Neural cell (in vitro differentiated cells): Measurements from ENCODE around the gene NAGS. TPM values are rescaled to one million over a fixed set of nuclear protein-coding genes. Genes with fewer than 3 reads are reported as not detected.

Experiments
- H2AFZ ChIP-seq: fragments of 200-600, 300-800 bp; sonication (generic), shearing (Covaris generic); 2 replicates; pipeline ENCODE4 v1.6.0; 2014; ENCODE audit warnings: low read depth, mild to moderate bottlenecking, antibody characterized with exemption, low read length, moderate library complexity
- H3F3A ChIP-seq: fragments of 200-600 bp; shearing (Covaris generic); 2 replicates; pipeline ENCODE4 v1.6.1; 2016; ENCODE audit warnings: mild to moderate bottlenecking, moderate library complexity, mixed read lengths, antibody characterized with exemption, low read length; ENCODE audit not compliant: insufficient read depth, poor library complexity, severe bottlenecking
- H3K27ac ChIP-seq: fragments of 200-600, 300-800 bp; sonication (generic), shearing (Covaris generic); 2 replicates; pipeline ENCODE4 v1.5.1; 2014; ENCODE audit warnings: mild to moderate bottlenecking, low read length, moderate library complexity
- H3K27me3 ChIP-seq: fragments of 300-800, 200-600 bp; sonication (generic), shearing (Covaris generic); 2 replicates; pipeline ENCODE4 v1.6.0; 2014; ENCODE audit warnings: mild to moderate bottlenecking, low read depth, low read length, moderate library complexity; ENCODE audit not compliant: insufficient read depth
- H3K36me3 ChIP-seq: fragments of 300-800, 200-600 bp; sonication (generic), shearing (Covaris generic); 2 replicates; pipeline ENCODE4 v1.5.1; 2014; ENCODE audit warnings: mild to moderate bottlenecking, antibody characterized with exemption, low read length, moderate library complexity; ENCODE audit not compliant: insufficient read depth
- H3K4me2 ChIP-seq: fragments of 300-800, 200-600 bp; sonication (generic), shearing (Covaris generic); 2 replicates; pipeline ENCODE4 v1.6.0; 2014; ENCODE audit warnings: mild to moderate bottlenecking, low read length
- H3K4me3 ChIP-seq: fragments of 300-800, 200-600 bp; sonication (generic), shearing (Covaris generic); 2 replicates; pipeline ENCODE4 v1.5.1; 2014; ENCODE audit warnings: mild to moderate bottlenecking, low read length, moderate library complexity
- H3K79me2 ChIP-seq: fragments of 200-600 bp; shearing (Covaris generic); replicated peaks from 2 replicates; pipeline ENCODE4 v1.6.0; 2014; ENCODE audit warnings: mild to moderate bottlenecking, low read length, moderate library complexity; ENCODE audit not compliant: insufficient read depth
- H3K9ac ChIP-seq: fragments of 300-800, 200-600 bp; sonication (generic), shearing (Covaris generic); 2 replicates; pipeline ENCODE4 v1.6.1; 2016; ENCODE audit warnings: mild to moderate bottlenecking, low read length, mixed read lengths
- H3K9me2 ChIP-seq: fragments of 200-600 bp; shearing (Covaris generic); 2 replicates; pipeline ENCODE4 v1.6.1; 2016; ENCODE audit warnings: mild to moderate bottlenecking, low read length, mixed read lengths; ENCODE audit not compliant: insufficient read depth
- H3K9me3 ChIP-seq: fragments of 200-600, 300-800 bp; sonication (generic), shearing (Covaris generic); 2 replicates; pipeline ENCODE4 v1.6.1; 2016; ENCODE audit warnings: mild to moderate bottlenecking, mixed run types, low read length, moderate library complexity, mixed read lengths
- H4K20me1 ChIP-seq: fragments of 200-600 bp; shearing (Covaris generic); 2 replicates; pipeline ENCODE4 v1.6.1; 2016; ENCODE audit warnings: mild to moderate bottlenecking, mixed run types; ENCODE audit not compliant: insufficient read depth
- EP300 ChIP-seq: fragments of 450-650 bp; conservative IDR thresholded peaks from 2 replicates; pipeline ENCODE4 v1.6.1; 2014; ENCODE audit warnings: antibody characterized with exemption, mild to moderate bottlenecking, moderate library complexity; ENCODE audit not compliant: poor library complexity, severe bottlenecking
- EZH2 ChIP-seq: fragments of 200-600, 300-800 bp; shearing (Covaris generic), sonication (generic); IDR thresholded peaks from 2 replicates; pipeline ENCODE4 v1.6.1; 2014; ENCODE audit warnings: antibody characterized with exemption, low read length, borderline replicate concordance, mild to moderate bottlenecking; ENCODE audit not compliant: insufficient read depth, poor library complexity, severe bottlenecking
- MXI1 ChIP-seq: fragments of 450-650 bp; conservative IDR thresholded peaks from 2 replicates; pipeline ENCODE4 v1.6.1; 2014; ENCODE audit warnings: antibody characterized with exemption, mild to moderate bottlenecking; ENCODE audit not compliant: poor library complexity, severe bottlenecking
- POLR2AphosphoS5 ChIP-seq: IDR thresholded peaks from 2 replicates; pipeline ENCODE4 v1.6.1; 2012
- RAD21 ChIP-seq: fragments of 450-650 bp; conservative IDR thresholded peaks from 2 replicates; pipeline ENCODE4 v1.6.1; 2014; ENCODE audit warnings: antibody characterized with exemption, mild to moderate bottlenecking, moderate library complexity
- SMC3 ChIP-seq: fragments of 450-650 bp; conservative IDR thresholded peaks from 2 replicates; pipeline ENCODE4 v1.6.1; 2014; ENCODE audit warnings: antibody characterized with exemption, mild to moderate bottlenecking, moderate library complexity; ENCODE audit not compliant: poor library complexity
- TAF1 ChIP-seq: IDR thresholded peaks from 2 replicates; pipeline ENCODE4 v1.6.1; 2012; ENCODE audit warnings: low read depth
- polyA plus RNA-seq: library from polyadenylated mRNA; depleted of rRNA; stranded (reverse); fragments of >200 nt; gene quantifications from 2 replicates; pipeline ENCODE4 v1.2.3, GENCODE V29; 2014
- TF ChIP-seq, protein P1 (sequence below): IDR thresholded peaks from 2 replicates; pipeline ENCODE4 v1.6.1; 2012; ENCODE audit warnings: borderline replicate concordance
- TF ChIP-seq, protein P2 (sequence below): fragments of 450-650 bp; IDR thresholded peaks from 2 replicates; pipeline ENCODE4 v1.5.1; 2014; ENCODE audit warnings: antibody characterized with exemption, mild to moderate bottlenecking, moderate library complexity; ENCODE audit not compliant: poor library complexity, severe bottlenecking

The NAGS gene
- polyA plus RNA-seq, 1 donor from 2014 or later: not detected

DNA sequence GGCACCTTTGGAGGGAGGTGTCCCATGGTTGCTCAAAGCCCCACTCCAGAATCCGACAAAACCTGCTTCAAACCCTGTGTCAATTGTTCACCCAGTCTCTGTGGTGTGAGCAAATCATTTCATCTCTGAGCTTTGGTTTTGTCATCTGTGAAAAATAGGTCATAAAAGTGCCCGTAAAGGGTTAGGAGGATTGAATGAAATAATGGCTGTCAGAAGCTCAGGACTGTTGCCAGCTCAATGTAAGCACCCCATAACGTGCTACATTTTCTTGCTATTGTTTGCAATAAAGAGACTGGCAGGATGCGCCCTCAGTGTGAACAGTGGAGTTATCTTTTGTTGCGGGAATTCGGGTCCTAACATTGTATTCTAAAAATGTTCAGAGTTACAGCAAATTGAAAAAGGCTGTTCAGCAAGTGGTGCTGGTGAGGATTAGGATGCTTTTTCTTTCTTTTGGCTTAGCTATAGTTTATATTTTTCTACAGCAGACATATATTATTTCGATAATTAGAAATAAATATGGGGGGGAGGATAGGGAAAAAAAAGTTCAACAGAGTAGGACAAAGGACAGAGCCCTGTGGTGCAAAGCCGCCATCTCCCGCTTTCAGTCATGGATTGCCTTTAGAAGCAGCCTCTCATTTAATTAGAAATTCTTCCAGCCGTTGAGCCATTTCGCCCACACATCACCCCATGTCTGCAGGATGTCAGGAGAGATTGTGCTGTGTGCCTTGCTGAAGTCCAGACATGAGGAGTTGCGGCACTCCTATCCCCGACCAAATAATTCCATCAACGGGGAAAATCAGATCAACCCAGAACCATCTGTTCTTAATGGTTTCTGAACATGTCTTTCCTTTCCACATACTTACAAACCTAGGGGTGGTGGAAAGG lies 29.8 kb upstream of the NAGS start:
- H3K9ac ChIP-seq: no peak overlapping the region
- no peak overlapping the region for H3K4me2 ChIP-seq
- no peaks in the 10 kb centered on the region for H3K36me3 ChIP-seq
- no peaks in the 10 kb centered on the region for H3F3A ChIP-seq
- no peaks in the 10 kb centered on the region for H3K9me2 ChIP-seq
- no peaks in the 10 kb centered on the region for H3K79me2 ChIP-seq
- TF ChIP-seq EZH2: no peak
- TF ChIP-seq, protein P1, sequence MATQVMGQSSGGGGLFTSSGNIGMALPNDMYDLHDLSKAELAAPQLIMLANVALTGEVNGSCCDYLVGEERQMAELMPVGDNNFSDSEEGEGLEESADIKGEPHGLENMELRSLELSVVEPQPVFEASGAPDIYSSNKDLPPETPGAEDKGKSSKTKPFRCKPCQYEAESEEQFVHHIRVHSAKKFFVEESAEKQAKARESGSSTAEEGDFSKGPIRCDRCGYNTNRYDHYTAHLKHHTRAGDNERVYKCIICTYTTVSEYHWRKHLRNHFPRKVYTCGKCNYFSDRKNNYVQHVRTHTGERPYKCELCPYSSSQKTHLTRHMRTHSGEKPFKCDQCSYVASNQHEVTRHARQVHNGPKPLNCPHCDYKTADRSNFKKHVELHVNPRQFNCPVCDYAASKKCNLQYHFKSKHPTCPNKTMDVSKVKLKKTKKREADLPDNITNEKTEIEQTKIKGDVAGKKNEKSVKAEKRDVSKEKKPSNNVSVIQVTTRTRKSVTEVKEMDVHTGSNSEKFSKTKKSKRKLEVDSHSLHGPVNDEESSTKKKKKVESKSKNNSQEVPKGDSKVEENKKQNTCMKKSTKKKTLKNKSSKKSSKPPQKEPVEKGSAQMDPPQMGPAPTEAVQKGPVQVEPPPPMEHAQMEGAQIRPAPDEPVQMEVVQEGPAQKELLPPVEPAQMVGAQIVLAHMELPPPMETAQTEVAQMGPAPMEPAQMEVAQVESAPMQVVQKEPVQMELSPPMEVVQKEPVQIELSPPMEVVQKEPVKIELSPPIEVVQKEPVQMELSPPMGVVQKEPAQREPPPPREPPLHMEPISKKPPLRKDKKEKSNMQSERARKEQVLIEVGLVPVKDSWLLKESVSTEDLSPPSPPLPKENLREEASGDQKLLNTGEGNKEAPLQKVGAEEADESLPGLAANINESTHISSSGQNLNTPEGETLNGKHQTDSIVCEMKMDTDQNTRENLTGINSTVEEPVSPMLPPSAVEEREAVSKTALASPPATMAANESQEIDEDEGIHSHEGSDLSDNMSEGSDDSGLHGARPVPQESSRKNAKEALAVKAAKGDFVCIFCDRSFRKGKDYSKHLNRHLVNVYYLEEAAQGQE: no peak
- TF ChIP-seq, protein P2, sequence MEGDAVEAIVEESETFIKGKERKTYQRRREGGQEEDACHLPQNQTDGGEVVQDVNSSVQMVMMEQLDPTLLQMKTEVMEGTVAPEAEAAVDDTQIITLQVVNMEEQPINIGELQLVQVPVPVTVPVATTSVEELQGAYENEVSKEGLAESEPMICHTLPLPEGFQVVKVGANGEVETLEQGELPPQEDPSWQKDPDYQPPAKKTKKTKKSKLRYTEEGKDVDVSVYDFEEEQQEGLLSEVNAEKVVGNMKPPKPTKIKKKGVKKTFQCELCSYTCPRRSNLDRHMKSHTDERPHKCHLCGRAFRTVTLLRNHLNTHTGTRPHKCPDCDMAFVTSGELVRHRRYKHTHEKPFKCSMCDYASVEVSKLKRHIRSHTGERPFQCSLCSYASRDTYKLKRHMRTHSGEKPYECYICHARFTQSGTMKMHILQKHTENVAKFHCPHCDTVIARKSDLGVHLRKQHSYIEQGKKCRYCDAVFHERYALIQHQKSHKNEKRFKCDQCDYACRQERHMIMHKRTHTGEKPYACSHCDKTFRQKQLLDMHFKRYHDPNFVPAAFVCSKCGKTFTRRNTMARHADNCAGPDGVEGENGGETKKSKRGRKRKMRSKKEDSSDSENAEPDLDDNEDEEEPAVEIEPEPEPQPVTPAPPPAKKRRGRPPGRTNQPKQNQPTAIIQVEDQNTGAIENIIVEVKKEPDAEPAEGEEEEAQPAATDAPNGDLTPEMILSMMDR: no peak
- TF ChIP-seq RAD21: no peak
- no peak for TF ChIP-seq MXI1
- no peak for TF ChIP-seq SMC3
- no peak for TF ChIP-seq POLR2AphosphoS5
- TF ChIP-seq TAF1: no peak
- no peak for TF ChIP-seq EP300
- no peaks in the 10 kb centered on the region for H4K20me1 ChIP-seq
- H3K27ac ChIP-seq: no peak overlapping the region
- H2AFZ ChIP-seq: no peak overlapping the region
- H3K4me3 ChIP-seq: no peak overlapping the region
- no peaks in the 10 kb centered on the region for H3K27me3 ChIP-seq
- H3K9me3 ChIP-seq: no peaks in the 10 kb centered on the region

DNA sequence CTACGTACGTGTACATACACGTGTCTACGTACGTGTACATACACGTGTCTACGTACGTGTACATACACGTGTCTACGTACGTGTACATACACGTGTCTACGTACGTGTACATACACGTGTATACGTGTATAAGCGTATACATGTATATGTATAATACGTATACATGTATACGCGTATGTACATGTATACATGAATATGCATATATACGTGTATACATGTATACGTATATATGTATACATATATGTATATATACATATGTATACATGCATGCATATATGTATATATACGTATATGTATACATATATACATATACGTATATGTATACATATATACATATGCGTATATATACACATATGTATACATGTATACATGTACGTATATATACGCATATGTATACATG lies 28.5 kb upstream of the NAGS start:
- TF ChIP-seq MXI1: no peak
- TF ChIP-seq, protein P2: no peak
- TF ChIP-seq EP300: no peak
- no peak for TF ChIP-seq SMC3
- TF ChIP-seq, protein P1: no peak
- TF ChIP-seq RAD21: no peak
- TF ChIP-seq EZH2: no peak
- no peak for TF ChIP-seq POLR2AphosphoS5
- TF ChIP-seq TAF1: no peak
- Histone ChIP-seq H4K20me1 (no peaks in the 10 kb centered on the region), H3F3A (no peaks in the 10 kb centered on the region), H3K9me3 (no peaks in the 10 kb centered on the region), H3K4me3 (no peak overlapping the region), H3K27ac (no peak overlapping the region), H3K9ac (no peak overlapping the region), H3K36me3 (no peaks in the 10 kb centered on the region), H2AFZ (no peak overlapping the region), H3K9me2 (no peaks in the 10 kb centered on the region), H3K27me3 (no peaks in the 10 kb centered on the region), H3K4me2 (no peak overlapping the region), H3K79me2 (no peaks in the 10 kb centered on the region)
